ENCODE measurements around the gene COL16A1.

The COL16A1 gene

DNA sequence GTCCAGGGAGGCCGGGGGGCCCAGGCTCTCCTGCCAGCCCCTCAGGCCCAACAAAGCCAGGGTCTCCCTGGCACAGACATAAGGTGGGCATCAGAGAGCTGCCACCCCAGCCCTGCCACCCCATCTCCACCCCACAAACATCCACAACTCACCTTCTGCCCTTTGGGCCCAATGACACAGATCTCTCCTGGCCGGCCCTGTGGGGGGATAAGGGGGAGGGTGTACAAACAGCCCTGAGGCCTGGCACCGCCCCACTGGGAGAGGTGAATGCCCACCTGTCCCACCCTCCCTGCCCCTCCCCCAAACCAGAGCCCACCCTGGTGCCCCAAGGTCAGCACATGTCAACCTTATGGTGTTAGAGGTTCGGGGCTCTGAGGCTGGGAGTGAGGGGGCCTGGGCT, 12.4 kb downstream of the COL16A1 start:
- no peak for FAIRE-seq

DNA sequence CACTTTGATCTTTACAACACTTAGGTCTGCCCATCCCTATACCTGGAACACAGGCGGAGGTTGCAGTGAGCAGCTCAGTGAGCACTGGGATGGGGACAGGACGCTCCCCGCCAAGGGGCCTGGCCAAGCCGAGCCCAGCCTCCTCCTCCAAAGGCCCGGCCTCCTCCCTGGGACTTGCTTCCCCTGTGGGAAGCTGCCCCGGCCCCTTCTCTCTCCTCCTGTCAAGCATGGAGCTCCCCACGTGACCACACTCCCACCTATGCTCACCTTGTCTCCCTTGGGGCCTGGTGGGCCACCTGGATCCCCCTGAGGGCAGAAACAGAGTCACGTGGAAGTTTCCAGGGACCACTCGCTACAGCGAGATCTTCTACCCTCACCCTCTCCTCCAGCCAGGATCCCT, 12.9 kb downstream of the COL16A1 start:
- no peak for FAIRE-seq
- no peak for DNase-seq (ENCODE audit: extremely low spot score, insufficient read length, low read depth)

More for the DNA sequence above, 12.4 kb downstream of the COL16A1 start:
- no peak for DNase-seq (ENCODE audit: extremely low spot score, insufficient read length, low read depth)

DNA sequence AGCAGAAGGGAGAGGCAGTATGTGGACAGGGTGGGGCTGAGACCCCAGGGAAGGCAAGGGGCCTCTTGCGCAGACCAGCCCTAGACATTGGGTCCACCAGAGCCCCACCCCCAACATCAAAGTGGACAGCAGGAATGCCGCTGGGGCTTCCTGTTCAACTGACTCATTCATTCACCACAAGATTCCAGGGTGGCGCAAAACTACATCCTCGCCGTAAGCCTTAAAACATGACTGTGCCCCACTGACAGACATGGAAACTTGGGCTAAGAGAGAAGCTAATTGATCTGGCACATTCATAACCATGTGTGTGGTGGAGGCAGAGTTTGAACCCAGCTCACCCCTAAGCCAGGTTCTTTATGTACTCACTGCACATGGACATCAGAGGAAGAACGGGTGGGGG, 14.0 kb downstream of the COL16A1 start:
- FAIRE-seq (no peak), DNase-seq (ENCODE audit: extremely low spot score, insufficient read length, low read depth) (no peak)

DNA sequence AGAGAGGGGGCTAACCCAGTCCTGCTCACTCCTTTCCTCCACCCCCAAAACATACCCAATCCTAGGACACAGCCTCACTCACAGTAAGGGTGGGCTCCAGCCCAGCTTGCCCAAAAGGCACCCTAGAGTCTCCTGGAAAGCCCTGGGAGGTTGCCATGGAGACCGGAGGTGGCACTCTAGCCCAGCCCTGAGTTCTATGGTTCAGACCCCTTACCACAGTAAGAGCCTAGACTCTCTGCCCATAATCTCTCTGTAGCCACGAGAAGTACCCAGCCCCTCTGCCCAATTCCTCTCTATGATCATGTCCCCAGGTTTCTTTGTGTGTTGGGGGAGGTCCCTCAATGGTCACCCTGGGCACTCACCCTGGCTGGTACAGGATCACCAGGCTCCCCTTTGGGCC, 14.4 kb downstream of the COL16A1 start:
- no peak for DNase-seq (ENCODE audit: extremely low spot score, insufficient read length, low read depth)
- no peak for FAIRE-seq

DNA sequence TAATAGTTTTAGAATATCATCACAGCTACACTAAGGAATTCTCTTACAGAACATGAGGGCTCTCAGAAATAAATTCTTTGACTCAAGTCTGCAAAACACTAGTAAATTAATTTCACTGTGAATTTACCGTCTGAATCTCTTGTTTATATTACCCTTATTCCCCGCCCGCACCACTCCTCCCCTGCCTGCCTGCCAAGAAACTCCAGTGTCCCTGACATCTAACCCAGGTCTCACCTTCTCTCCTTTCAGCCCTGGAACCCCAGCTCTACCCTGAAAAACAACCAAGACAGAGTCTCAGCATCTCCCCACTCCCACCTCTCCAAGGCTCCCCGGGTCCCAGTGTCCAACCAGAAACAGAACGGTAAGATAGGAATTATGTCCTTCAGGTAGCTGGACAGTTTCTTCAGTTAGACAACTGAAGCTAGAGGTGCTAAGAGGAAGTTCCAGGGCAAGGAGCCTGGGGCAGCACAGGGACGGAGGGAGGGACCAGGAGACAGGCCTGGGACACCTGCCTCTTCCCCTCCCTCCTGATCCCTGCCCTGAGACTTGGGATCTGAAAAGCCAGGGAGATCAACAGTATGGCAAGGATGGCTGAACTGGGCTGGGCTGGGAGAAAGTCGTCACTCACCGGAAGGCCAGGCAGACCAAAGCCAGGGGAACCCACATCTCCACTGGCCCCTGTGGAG, 15.4 kb downstream of the COL16A1 start:
- no peak for DNase-seq (ENCODE audit: extremely low spot score, insufficient read length, low read depth)
- no peak for FAIRE-seq

DNA sequence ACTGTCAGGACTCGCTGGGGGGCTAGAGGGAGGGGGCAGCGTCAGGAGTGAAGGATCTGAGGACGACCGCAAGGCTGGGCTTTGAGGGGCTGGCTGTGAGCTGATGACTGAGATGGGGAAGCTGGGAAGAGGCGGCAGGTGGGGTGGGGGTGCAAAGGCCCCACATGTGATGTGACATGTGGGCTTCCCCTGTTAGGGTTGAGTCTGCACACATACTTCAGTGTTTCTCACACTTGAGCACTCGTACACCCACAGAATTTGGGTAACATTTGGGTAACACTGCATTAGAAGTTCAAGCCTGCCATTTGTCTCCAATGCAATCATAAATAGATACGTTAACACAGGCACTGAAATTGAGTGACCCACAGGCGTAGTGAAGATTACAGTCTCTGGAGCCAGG, 16.2 kb downstream of the COL16A1 start:
- FAIRE-seq (no peak), DNase-seq (ENCODE audit: extremely low spot score, insufficient read length, low read depth) (no peak)

DNA sequence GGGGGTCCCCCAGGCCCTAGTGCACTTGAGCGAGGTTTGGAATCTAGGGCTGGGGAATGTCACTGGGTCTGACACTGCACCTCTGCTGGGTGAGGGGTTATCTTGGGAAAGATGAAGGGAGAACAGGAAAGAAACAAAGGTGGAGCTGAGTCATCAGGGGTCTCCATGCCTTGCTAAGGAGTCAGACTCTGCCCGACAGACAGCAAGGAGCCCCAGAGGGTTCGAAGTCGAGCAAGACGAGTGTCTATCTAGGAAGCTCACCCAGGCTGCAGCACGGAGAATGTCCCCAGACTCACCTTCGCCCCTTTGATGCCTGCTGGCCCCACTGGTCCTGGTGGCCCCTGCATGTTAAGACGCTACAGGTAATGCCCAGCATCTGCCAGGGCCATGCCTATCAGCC, 18.0 kb downstream of the COL16A1 start:
- no peak for DNase-seq (ENCODE audit: extremely low spot score, insufficient read length, low read depth)
- no peak for FAIRE-seq

DNA sequence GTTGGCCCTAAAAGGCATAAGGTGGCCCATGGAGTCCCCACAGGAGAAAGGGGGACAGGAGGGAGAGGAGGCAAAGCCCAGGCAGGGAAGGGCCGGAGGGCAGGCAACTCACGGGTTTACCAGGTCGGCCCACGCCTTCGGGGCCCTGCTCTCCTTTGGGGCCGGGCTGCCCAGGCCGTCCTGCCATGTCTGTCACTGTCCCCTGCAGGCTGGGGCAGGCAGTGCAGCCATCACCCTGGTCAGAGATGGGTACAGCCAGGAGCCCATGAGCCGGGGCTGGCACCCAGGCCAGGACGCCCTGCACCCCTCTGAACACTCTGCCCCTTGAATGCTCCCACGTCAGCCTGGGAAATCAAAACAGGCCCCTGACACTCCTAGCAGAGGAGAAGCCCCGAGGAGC, 19.8 kb downstream of the COL16A1 start:
- DNase-seq (ENCODE audit: extremely low spot score, insufficient read length, low read depth) (no peak), FAIRE-seq (no peak)

DNA sequence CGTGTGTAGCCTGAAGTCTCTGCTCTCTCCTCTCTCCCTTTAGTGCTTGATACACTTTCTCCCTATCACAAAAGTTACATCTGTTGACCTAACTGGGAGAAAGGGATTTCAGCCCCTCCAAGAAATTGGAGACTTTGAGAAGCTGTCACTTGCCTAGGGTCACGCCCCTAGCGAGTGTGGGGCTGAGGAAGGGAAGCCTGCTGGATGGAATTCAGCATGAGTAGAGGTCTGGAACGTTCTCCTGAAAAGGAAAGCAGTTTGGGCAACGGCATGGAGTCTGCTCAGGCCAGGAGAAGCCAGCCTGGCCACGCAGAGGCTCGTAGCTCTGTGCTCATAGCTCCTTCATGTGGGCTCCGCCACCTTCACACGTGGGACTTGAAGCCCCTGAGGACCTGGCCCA, 22.4 kb downstream of the COL16A1 start:
- DNase-seq (ENCODE audit: extremely low spot score, insufficient read length, low read depth) (no peak), FAIRE-seq (no peak)

DNA sequence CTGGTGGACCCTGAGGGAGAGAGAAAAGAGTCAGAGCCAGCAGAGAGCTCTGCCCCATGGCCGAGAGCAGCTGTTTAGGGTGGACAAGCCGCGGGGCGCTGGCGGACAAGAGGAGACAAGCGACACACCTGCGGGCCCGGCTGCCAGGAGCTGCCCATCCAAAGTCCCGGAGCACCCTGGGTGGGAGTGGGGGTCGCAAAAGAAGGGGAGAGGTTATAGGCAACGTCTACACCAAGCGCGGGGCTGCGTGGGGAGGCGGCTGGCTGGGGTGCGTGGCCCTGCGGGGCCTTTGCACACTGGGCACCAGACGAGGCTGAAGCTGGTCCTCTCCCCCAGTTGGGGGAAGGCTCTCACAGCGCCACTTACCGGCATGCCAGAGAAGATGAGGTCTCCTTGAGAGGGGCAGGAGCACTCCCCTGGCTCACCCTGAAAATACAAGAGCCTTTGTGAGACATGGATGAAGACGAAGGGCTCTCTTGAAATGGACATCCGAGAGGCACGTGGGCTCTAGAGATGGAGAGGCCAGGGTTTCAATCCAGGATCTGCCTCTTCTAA, 24.1 kb downstream of the COL16A1 start:
- DNase-seq (ENCODE audit: extremely low spot score, insufficient read length, low read depth), result no peak
- FAIRE-seq, result no peak

DNA sequence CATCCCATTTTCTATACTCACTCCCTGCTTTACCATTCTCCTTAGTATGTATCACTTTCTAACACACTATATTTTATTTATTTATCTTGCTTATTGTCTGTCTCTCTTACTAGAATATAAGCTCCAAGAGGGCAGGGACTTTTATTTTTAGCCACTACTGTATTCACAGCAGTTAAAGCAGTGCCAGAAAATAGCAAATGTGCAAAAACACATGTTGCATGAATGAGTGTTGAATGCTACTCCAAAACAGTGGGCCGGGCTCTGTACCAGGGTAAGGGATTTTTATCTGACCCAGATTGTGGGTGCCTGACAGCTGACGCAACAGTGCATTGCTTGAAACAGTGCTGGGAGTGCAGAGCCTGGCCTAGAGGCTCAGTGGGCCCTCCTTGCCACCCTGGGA, 24.7 kb downstream of the COL16A1 start:
- DNase-seq (ENCODE audit: extremely low spot score, insufficient read length, low read depth), result no peak
- no peak for FAIRE-seq

DNA sequence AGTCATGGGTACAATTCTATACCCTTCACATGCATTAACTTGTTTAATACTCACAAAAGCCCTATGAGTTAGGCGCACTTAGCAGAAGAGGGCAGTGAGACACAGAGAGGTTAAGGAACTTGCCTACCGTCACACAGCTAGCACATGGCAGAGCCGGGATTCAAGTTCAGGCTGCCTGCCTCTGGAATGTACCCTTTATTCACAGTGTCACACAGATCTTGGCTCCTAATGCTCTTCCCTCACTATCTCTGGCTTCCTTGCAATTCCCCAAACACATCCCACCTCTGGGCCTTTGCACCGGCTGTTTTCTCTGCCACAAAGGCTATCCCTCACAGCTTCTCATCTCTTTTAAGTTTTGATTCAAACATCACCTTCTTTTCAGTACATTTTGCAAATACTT, 25.1 kb downstream of the COL16A1 start:
- FAIRE-seq, result no peak
- DNase-seq (ENCODE audit: extremely low spot score, insufficient read length, low read depth), result no peak

DNA sequence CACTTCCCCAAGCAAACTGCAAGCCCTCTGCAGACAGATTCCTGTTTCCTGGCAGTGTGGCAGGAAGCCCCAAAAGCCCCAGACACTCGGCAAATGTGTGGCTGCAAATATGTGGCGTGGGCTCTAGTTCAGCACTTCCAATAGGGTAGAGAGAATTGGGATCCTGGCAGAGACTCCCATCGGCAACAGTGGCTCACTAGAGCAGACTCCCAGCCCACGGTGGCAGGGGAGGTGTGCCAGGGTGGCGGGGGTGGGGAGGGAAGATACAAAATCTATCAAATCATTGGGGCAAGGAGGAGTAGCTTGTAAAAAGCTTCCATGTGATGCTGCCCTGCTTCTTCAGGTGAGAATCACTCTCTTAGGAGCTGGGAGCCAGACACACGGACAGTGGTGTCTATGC, 25.9 kb downstream of the COL16A1 start:
- FAIRE-seq, result no peak

DNA sequence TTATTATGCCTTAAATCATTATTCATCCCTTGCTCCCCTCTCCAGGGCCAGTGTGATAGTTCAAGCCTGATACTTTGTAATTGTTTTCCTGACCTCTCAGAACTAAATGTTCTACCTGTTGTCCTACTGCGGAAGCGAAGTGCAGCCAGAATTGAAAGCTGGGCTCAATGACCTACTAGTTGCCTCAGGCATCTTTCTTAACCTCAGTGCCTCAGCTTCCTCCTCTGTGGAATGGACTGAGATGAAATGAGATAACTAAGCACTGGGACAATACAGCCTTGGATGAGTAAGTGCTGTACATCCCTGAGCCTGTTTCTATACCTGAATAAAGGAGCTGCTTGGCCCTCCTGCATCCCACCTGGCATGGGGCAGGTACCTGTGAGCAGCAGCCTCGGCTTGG, 26.4 kb downstream of the COL16A1 start:
- FAIRE-seq (no peak), DNase-seq (ENCODE audit: extremely low spot score, insufficient read length, low read depth) (no peak)

More for the DNA sequence above, 25.9 kb downstream of the COL16A1 start:
- no peak for DNase-seq (ENCODE audit: extremely low spot score, insufficient read length, low read depth)

DNA sequence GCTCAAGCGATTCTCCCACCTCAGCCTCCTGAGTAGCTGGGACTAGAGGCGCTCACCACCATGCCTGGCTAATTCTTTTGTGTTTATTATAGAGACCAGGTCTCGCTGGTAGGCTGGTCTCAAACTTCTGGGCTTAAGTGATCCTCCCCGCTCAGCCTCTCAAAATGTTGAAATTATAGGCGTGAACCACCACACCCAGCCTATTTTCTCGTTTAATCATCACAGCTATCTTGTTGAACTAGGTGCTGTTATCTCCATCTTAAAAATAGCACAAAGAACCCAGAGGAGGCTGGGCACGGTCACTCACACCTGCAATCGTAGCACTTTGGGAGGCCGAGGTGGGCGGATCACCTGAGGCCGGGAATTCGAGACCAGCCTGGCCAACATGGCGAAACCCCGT, 28.1 kb downstream of the COL16A1 start:
- FAIRE-seq (no peak), DNase-seq (ENCODE audit: extremely low spot score, insufficient read length, low read depth) (no peak)

DNA sequence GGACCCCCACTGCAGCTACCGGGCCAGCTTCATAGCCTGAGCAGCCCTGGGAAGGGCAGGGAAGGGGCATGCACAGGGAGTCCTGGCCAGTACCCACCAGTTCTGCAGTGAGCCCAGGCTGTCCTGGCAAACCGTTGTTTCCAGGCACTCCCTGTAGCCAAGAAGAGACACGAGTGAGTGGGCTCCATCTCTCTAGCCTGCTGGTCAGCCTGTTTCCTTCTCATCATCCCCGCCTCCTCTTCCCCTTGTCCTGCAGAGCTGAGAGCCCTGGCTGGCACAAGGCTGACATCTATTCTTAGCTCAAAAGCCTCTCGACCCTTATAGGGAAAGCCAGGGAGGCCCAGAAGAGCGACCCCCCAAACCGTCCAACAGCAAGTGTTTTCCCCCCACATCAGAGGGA, 28.7 kb downstream of the COL16A1 start:
- no peak for FAIRE-seq

DNA sequence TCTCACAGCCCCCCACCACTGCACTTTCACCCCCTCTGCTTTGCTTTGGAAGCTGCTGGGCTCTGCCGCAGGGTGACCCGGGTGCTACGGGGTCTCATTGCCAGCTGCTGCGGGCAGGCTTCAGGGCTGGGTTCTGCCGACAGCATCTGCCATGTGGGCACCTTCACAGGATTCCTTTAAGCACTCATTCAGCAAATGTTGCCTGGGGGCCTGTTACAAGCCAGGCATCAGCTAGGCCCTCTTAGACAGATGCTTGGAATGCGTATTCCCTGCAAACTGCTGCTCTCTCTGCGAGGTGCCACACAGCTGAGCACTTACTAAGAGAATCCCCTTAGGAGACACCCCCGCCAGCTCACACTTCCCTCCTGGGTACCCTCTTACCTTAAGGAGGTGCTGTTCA, 29.2 kb downstream of the COL16A1 start:
- DNase-seq (ENCODE audit: extremely low spot score, insufficient read length, low read depth) (no peak), FAIRE-seq (no peak)

More for the DNA sequence above, 28.7 kb downstream of the COL16A1 start:
- no peak for DNase-seq (ENCODE audit: extremely low spot score, insufficient read length, low read depth)

DNA sequence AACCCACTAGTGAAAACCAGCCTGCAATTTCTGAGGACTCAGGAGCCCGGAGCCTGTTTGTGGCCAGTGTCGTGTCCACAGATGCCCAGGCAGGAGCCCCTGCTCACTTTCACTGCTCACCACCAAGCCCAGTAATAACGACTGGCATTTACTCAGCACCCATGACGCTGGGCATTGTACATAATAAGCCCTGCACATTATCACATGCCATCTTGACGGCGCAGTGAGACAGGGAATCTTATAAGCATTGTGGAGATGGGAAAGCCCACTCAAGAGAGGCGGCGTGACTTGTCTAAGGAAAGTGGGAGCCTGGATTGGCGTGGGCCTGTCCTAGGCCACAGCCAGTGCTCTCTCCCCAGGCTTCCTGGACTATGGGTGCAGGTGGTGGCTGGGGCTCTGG, 30.4 kb downstream of the COL16A1 start:
- no peak for FAIRE-seq
- no peak for DNase-seq (ENCODE audit: extremely low spot score, insufficient read length, low read depth)

DNA sequence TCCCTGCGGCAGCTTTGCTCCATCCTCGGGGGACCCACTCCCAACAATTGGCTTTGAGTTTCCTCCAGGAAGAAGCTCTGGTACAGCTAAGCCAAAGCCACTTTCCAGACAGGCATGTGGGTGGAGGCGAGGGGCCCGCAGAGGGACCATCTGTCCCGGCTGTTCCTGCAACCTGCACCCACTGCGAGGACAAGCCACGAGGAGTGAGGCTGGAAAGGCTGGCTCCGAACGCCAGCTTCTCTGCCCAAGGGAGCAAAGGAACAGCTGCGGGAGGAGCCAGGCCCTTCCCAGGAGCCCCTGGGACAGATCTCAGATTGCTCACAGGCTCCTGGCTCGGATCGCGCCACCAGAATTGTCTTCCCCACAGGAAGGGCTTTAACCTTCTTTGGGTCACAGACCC, 30.8 kb downstream of the COL16A1 start:
- no peak for DNase-seq (ENCODE audit: extremely low spot score, insufficient read length, low read depth)
- no peak for FAIRE-seq

DNA sequence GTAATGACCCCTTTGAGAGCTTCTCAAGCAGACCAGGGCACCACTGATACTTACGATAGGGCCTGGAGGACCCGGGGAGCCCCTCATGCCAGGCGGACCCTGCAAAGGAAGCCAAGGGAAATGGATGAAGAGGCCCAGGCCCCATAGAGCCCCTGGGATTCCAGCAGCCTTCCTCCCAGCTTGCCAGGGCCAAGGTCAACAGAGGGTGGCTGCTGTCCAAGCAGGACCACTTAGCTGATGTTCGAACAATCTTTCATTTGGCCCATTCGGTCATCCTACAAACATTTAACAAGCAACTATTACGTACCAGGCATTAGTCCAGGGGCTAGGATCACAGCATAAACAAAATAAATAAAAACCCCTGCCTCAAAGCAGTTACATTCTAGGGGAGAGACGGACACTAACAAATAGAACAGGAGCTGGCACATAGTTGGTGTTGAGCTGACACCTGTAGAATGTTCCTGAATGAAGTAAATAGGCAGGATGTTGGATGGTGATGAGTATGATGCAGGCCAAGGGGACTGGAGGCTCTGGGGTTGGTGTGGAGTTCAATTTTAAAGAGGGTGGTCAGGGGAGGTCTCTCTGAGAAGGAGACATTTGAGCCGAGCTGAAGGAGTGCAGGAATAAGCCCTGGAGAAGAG, 32.1 kb downstream of the COL16A1 start:
- no peak for DNase-seq (ENCODE audit: extremely low spot score, insufficient read length, low read depth)
- no peak for FAIRE-seq

DNA sequence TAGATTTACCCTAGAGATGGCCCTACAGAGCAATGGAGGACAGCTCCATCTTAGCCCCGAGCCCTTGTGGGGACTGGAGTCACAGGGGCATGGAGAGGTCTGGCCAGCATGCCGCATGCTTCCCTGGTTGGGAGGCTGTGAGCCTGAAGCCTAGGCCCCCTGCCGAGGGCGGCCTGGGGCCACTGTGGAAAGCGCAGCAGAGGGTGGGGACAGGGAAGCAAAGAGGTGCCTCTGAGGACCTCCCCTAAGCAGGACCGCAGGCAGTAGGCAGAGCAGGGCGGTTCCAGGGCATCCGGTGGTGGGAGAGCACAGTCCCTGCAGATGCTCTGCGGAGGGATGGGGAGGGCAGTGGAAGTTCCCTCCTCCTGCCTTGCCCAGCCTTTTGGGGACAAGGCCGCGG, 32.7 kb downstream of the COL16A1 start:
- FAIRE-seq, result no peak
- DNase-seq (ENCODE audit: extremely low spot score, insufficient read length, low read depth), result no peak

DNA sequence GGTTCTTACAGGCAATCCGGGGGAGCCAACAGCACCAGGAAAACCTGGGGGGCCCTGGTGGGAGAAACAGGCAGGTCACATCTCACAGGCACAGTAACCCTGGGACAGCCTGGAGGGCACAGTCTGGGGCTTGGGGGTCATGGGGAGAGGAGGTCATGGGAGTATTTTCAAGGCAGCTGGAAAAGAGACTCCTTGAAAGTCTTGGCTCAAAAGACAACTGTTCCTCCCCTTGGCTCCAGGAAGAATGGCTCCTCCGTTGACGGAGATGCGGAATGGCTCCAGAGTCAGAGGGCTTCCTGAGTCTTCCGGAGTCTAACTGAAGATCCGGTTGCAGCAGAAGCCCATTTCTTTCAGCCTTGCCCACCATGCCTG, 33.2 kb downstream of the COL16A1 start:
- FAIRE-seq (no peak), DNase-seq (ENCODE audit: extremely low spot score, insufficient read length, low read depth) (no peak)
